ENCODE measurements around the gene NOL3. TPM values are rescaled to one million over a fixed set of nuclear protein-coding genes. Genes with fewer than 3 reads are reported as not detected.
A peak's percentile ranks its signal among the peaks of the same experiment; 100 is the strongest.

NOL3 gene
- total RNA-seq, 1 experiment from 2014 or later: 24.1 TPM

DNA sequence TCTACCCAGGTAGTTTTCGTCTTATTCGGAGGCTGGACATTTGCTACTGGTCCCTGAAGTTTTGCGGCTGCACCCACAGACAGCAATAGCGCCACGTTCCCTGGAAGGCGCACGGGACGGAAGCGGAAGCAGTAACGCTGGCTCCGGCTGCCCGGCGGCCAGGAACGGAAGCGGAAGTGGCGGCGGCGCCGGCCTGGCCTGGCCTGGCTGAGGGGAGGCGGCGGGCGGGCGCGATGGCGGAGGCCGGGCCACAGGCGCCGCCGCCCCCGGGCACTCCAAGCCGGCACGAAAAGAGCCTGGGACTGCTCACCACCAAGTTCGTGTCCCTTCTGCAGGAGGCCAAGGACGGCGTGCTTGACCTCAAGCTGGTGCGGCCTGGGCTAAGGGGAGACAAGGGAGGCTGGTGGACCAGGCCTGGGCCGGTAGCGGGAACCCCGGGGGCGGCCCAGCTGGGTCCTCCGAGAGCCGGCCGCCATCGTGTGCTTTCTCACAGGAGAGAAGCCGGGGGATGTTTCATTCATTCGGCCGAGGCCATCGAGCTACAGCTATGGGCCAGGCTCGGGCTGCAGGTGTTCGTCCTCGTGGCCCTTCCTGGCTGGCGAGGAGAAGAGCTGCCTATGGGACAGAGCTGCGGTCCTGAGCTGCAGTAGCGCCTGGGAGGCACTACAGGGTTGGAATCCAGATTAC is 21.8 kb downstream of the NOL3 start, which contains the start of gene E2F4:
Gene E2F4, plus strand, starts transcription at position 161 of the 687 bp plus-strand sequence. Its CDS starts 73 bp downstream, at position 234.
- Histone ChIP-seq H3K27ac (peak within 1 kb of the TSS; percentile 52), H3K27me3 (replicated peaks) (no peaks in the 10 kb centered on the region), H3K4me3 (peak within 1 kb of the TSS; percentile 93), H3K9me3 (replicated peaks) (peaks cover 5% of the 10 kb centered on the region), H3K36me3 (peaks cover 51% of the 10 kb centered on the region), H3K4me1 (replicated peaks) (peaks cover 28% of the 10 kb centered on the region)
- peak; percentile 78 to 91 for DNase-seq (ENCODE audit: low read depth in 1 of 2, low spot score in 2 of 2)

DNA sequence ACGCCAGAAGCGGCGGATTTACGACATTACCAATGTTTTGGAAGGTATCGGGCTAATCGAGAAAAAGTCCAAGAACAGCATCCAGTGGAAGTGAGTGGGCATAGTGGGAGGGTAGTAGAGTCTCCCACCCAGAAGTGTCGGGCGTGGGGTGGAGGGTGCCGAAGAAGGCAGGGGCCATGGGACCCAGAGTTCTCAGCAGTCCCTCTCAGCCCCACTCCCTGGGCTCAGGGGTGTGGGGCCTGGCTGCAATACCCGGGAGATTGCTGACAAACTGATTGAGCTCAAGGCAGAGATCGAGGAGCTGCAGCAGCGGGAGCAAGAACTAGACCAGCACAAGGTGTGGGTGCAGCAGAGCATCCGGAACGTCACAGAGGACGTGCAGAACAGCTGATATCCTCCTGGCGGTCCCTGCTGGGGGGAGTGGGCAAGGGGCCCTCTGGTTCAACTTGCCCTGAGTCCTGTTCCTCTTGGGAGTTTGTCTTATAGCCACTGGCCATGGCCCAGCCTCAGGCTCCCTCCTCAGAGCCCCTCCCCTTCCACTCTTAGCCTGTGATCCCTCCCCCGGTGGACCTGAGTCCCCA is 22.5 kb downstream of the NOL3 start:
- DNase-seq (ENCODE audit: low read depth in 1 of 2, low spot score in 2 of 2): no peak
- H3K4me3 ChIP-seq: peak overlapping the region; percentile 93
- H3K36me3 ChIP-seq: peaks cover 59% of the 10 kb centered on the region
- peaks cover 5% of the 10 kb centered on the region for H3K9me3 ChIP-seq (replicated peaks)
- H3K27ac ChIP-seq: peak overlapping the region; percentile 52
- H3K4me1 ChIP-seq (replicated peaks): peaks cover 27% of the 10 kb centered on the region
- no peaks in the 10 kb centered on the region for H3K27me3 ChIP-seq (replicated peaks)

DNA sequence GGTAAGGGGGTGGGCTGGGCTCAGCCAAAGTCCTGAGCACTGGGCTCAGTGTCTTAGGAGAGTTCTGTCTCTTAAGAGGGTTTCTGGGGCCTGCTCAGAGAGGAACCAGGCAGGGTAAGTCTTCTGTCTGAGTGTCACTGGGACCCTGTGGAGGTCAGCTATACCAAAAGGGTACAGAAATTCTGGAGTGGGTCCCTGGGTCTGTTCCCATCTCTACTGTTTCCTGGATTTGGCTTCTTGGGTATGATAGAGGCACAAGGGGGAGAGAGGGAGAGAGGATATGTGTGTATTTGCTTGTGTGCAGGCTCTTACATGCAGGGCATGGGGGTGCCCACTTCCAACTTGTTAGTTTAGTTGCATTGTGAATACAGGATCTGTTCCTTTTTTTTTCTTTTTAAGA is 23.2 kb downstream of the NOL3 start:
- DNase-seq (ENCODE audit: low read depth in 1 of 2, low spot score in 2 of 2): no peak
- Histone ChIP-seq H3K4me3 (peak overlapping the region; percentile 93), H3K27me3 (replicated peaks) (no peaks in the 10 kb centered on the region), H3K27ac (no peak overlapping the region), H3K9me3 (replicated peaks) (peaks cover 5% of the 10 kb centered on the region), H3K4me1 (replicated peaks) (peaks cover 27% of the 10 kb centered on the region), H3K36me3 (peaks cover 65% of the 10 kb centered on the region)

DNA sequence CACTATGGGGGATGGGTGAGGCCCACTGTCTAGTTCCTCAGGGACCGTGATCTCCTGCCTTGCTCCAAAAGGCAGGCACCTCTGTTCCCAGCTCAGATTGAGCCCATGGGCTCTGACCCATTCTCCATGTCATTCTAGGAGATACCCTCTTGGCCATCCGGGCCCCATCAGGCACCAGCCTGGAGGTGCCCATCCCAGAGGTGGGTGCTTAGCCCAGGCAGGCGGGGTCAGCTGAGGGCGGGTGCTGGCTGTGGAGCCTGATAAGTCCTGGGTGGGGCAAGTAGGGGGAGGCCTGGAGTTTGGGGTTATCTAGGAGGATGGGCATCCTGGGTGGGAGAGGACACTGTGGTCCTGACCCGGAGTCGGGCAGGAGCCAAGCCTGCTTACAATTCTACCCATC is 23.9 kb downstream of the NOL3 start:
- no peak overlapping the region for H3K27ac ChIP-seq
- H3K36me3 ChIP-seq: peaks cover 71% of the 10 kb centered on the region
- peaks cover 27% of the 10 kb centered on the region for H3K4me1 ChIP-seq (replicated peaks)
- no peaks in the 10 kb centered on the region for H3K27me3 ChIP-seq (replicated peaks)
- H3K4me3 ChIP-seq: no peak overlapping the region
- DNase-seq (ENCODE audit: low read depth in 1 of 2, low spot score in 2 of 2): no peak
- peaks cover 5% of the 10 kb centered on the region for H3K9me3 ChIP-seq (replicated peaks)

DNA sequence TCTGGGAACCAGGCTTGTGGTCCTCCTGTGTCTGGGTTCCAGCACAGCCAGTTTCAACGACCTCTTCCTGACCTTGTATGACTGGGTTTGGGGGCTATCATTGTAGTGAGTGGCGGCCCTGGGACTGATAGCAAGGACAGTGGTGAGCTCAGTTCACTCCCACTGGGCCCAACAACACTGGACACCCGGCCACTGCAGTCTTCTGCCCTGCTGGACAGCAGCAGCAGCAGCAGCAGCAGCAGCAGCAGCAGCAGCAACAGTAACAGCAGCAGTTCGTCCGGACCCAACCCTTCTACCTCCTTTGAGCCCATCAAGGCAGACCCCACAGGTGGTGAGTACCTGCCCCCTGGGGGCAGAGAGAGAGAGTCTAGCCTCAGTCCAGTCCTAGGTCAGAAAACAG is 25.3 kb downstream of the NOL3 start:
- peaks cover 82% of the 10 kb centered on the region for H3K36me3 ChIP-seq
- H3K4me1 ChIP-seq (replicated peaks): peaks cover 22% of the 10 kb centered on the region
- no peaks in the 10 kb centered on the region for H3K27me3 ChIP-seq (replicated peaks)
- H3K4me3 ChIP-seq: no peak overlapping the region
- H3K27ac ChIP-seq: no peak overlapping the region
- peaks cover 5% of the 10 kb centered on the region for H3K9me3 ChIP-seq (replicated peaks)
- DNase-seq (ENCODE audit: low read depth in 1 of 2, low spot score in 2 of 2): no peak

DNA sequence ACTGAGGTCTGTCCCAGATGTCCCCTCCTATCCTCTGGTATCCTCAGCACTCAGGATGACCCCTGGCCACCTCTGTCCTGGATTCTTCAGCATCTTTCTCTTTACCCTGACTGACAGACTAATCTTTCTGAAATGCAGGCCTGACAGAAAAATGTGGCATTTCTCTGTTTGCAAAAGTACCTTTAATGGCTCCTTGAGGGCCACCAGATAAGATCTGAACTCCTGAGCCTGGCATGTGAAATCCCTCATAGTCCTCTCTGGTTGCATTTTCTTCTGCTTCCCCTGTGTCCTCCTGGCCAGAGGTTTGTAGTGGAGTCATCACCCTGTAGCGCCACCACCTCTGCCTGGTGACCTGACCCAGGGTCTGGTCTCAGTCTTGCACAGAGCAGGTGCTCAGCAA is 26.5 kb downstream of the NOL3 start:
- DNase-seq (ENCODE audit: low read depth in 1 of 2, low spot score in 2 of 2): no peak
- Histone ChIP-seq H3K9me3 (replicated peaks) (peaks cover 5% of the 10 kb centered on the region), H3K36me3 (peaks cover 91% of the 10 kb centered on the region), H3K27me3 (replicated peaks) (no peaks in the 10 kb centered on the region), H3K27ac (no peak overlapping the region), H3K4me3 (no peak overlapping the region), H3K4me1 (replicated peaks) (peaks cover 12% of the 10 kb centered on the region)

DNA sequence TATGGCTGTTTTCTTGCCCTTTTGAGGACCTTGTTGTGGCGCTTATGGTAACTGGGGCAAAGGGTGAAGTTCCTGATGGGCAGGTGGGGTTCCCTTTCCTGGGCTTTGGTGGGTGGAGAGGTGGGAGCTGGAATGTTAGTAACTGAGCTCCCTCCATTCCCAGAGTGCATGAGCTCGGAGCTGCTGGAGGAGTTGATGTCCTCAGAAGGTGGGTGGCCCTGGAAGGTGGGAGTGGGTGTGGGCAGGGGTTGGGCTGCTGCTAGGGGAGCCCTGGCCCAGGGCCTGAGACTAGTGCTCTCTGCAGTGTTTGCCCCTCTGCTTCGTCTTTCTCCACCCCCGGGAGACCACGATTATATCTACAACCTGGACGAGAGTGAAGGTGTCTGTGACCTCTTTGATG is 27.4 kb downstream of the NOL3 start:
- no peaks in the 10 kb centered on the region for H3K27me3 ChIP-seq (replicated peaks)
- H3K36me3 ChIP-seq: peaks cover 92% of the 10 kb centered on the region

GRCh38 chr16:67198238-67198734 is 27.9 kb downstream of the NOL3 start:
- DNase-seq (ENCODE audit: low read depth in 1 of 2, low spot score in 2 of 2): peak in 1 of 2 experiments; percentile 30
- no peaks in the 10 kb centered on the region for H3K27me3 ChIP-seq (replicated peaks)
- H3K4me1 ChIP-seq (replicated peaks): peaks cover 5% of the 10 kb centered on the region
- no peak overlapping the region for H3K27ac ChIP-seq
- H3K4me3 ChIP-seq: no peak overlapping the region
- no peaks in the 10 kb centered on the region for H3K9me3 ChIP-seq (replicated peaks)
- H3K36me3 ChIP-seq: peaks cover 92% of the 10 kb centered on the region

More for the DNA sequence above, 27.4 kb downstream of the NOL3 start:
- no peaks in the 10 kb centered on the region; the same call in 1 of the 2 replicates for H3K9me3 ChIP-seq (replicated peaks)
- DNase-seq (ENCODE audit: low read depth in 1 of 2, low spot score in 2 of 2): no peak
- no peak overlapping the region for H3K27ac ChIP-seq
- H3K4me3 ChIP-seq: no peak overlapping the region
- H3K4me1 ChIP-seq (replicated peaks): peaks cover 11% of the 10 kb centered on the region

GRCh38 chr16:67199011-67199807 is 28.9 kb downstream of the NOL3 start, which contains the start of gene ELMO3:
Gene ELMO3 (plus strand): TSS chr16:67199131. CDS start chr16:67199327, 196 bp downstream.
- Histone ChIP-seq H3K4me1 (replicated peaks) (no peaks in the 10 kb centered on the region; the same call in 1 of the 2 replicates), H3K27me3 (replicated peaks) (no peaks in the 10 kb centered on the region), H3K36me3 (peaks cover 90% of the 10 kb centered on the region), H3K9me3 (replicated peaks) (no peaks in the 10 kb centered on the region), H3K4me3 (no peak within 1 kb of the TSS), H3K27ac (no peak within 1 kb of the TSS)
- no peak for DNase-seq (ENCODE audit: low read depth in 1 of 2, low spot score in 2 of 2)

DNA sequence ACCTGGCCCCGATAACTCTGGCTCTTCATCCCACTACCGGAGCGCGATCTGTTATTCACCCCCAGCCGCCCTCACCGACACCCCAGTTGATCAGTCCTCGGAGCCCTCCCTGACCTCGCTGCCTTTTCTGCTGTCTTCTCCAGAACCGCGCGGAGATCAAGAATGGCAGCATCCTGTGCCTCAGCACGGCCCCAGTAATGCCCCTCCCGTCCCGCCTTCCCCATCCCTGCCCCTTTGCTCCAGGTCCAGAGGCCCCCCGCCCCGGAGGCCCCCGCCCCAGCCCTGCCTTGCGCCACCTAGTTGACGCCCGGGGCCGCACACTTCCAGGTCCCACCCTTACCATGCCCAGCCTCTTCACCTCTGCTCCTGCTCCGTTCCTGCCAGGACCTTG is 29.5 kb downstream of the NOL3 start:
- H3K36me3 ChIP-seq: peaks cover 89% of the 10 kb centered on the region
- H3K27me3 ChIP-seq (replicated peaks): no peaks in the 10 kb centered on the region
- no peak overlapping the region for H3K4me3 ChIP-seq
- H3K4me1 ChIP-seq (replicated peaks): no peaks in the 10 kb centered on the region
- H3K9me3 ChIP-seq (replicated peaks): no peaks in the 10 kb centered on the region
- DNase-seq (ENCODE audit: low read depth in 1 of 2, low spot score in 2 of 2): no peak
- H3K27ac ChIP-seq: no peak overlapping the region

- Histone ChIP-seq H3K27ac (no peak overlapping the region), H3K27me3 (replicated peaks) (no peaks in the 10 kb centered on the region), H3K36me3 (peaks cover 82% of the 10 kb centered on the region), H3K9me3 (replicated peaks) (no peaks in the 10 kb centered on the region), H3K4me1 (replicated peaks) (no peaks in the 10 kb centered on the region), H3K4me3 (no peak overlapping the region)
- DNase-seq (ENCODE audit: low read depth in 1 of 2, low spot score in 2 of 2): no peak
Observed at GRCh38 chr16:67200491-67200890, 30.2 kb downstream of the NOL3 start.

- H3K4me1 ChIP-seq (replicated peaks): no peaks in the 10 kb centered on the region; the same call in 1 of the 2 replicates
- H3K36me3 ChIP-seq: peaks cover 81% of the 10 kb centered on the region
- no peak overlapping the region for H3K4me3 ChIP-seq
- no peak for DNase-seq (ENCODE audit: low read depth in 1 of 2, low spot score in 2 of 2)
- H3K27ac ChIP-seq: no peak overlapping the region
- no peaks in the 10 kb centered on the region for H3K27me3 ChIP-seq (replicated peaks)
- no peaks in the 10 kb centered on the region for H3K9me3 ChIP-seq (replicated peaks)
Observed at GRCh38 chr16:67201411-67202345, 31.3 kb downstream of the NOL3 start.

- Histone ChIP-seq H3K9me3 (replicated peaks) (no peaks in the 10 kb centered on the region), H3K27me3 (replicated peaks) (no peaks in the 10 kb centered on the region), H3K36me3 (peaks cover 81% of the 10 kb centered on the region), H3K27ac (no peak overlapping the region), H3K4me3 (no peak overlapping the region), H3K4me1 (replicated peaks) (peaks cover 2% of the 10 kb centered on the region)
- DNase-seq (ENCODE audit: low read depth in 1 of 2, low spot score in 2 of 2): no peak
Observed at GRCh38 chr16:67202426-67202825, 32.1 kb downstream of the NOL3 start.

Data from SJSA1 (cell line).